Activated CD8-positive, alpha-beta memory T cell treated with anti-CD3 and anti-CD28 coated beads, Interleukin-2, amount 50 U/mL, for 1 hour (primary cell): ENCODE results near the gene PPARA.

Experiments
- DNase-seq: peaks from one replicate; pipeline ENCODE4 v3.0.0-alpha.2; 2020; ENCODE audit errors: extremely low read depth

The PPARA gene

GRCh38 chr22:46150034-46150654 is at the start of gene PPARA:
Gene PPARA, plus strand, starts transcription at chr22:46150526. Its CDS starts 47,858 bp downstream, at chr22:46198384.
- DNase-seq = peak; percentile 35

DNA sequence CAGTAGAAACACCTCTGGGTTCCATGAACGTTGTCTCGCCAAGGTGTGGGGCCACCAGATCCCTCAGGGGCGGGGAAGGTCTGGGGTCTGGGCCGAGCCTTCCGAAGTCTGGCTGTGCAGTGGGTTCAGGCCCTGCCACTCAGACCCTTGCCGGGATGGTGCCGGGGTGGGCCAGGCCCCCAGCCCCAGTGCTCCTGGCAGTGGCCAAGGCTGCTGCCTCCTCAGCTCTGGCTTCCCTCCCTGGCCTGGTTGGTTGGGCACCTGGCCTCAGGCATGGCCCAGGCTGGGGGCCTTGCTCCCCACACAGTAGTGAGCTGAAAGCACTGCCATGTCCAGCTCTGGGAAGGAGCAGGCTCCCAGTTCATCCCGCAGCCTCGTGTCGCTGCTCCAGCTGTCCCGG is 48.2 kb upstream of the PPARA start:
- no peak for DNase-seq

- DNase-seq = no peak
Observed at GRCh38 chr22:46102752-46103151, 47.6 kb upstream of the PPARA start.

DNA sequence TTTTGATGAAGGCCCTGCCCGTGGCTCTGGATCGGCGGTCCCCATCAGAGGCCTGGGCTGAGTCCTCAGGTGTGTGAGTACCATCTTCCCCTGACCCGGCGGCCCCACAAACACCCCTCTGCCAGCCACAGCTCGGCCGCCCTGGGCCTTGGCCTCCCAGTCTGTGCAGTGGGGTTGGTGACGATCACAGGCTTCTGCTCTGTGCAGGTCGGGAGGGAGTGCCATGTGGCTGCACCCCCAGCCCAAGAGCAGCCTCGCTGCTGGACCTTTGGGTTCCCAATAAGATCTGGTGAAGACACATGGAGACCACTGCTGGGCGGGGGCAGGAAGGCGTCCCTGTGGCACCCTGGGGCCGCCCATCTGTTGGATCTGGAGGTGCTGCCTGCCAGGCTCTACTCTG is 47.1 kb upstream of the PPARA start:
- DNase-seq = no peak

- DNase-seq = no peak
Observed at GRCh38 chr22:46103664-46104063, 46.7 kb upstream of the PPARA start.

GRCh38 chr22:46104170-46104880 is 46.0 kb upstream of the PPARA start:
- DNase-seq = no peak

DNA sequence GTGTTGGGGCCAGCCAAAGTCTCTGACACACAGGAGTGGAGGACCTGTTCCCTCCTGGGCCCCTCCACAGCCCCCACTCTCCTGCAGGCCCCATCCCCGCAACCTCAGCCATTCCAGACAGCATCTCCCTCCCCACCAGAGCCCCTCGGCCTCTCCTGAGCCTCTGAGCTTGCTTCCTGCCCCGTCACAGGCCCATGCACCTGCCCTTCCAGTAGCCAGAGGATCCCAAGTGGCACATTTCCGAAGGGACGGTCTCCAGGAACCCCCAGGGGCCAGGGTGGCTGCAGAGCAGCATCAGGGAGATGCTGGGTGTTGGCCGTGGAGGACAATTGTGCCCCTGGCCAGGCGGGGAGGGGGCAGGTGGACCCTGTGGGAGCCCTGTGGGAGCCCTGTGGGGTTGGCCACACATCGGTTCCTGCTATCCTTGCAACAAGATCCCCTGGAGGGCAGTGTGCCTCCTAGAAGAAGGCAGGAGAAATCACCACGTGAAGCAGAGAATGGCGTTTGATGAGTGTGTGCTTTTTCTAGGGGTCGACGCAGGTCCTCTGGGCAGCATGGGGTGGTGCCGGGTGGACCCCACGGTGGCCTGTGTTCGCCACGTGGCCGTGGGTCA is 45.3 kb upstream of the PPARA start:
- DNase-seq = no peak

DNA sequence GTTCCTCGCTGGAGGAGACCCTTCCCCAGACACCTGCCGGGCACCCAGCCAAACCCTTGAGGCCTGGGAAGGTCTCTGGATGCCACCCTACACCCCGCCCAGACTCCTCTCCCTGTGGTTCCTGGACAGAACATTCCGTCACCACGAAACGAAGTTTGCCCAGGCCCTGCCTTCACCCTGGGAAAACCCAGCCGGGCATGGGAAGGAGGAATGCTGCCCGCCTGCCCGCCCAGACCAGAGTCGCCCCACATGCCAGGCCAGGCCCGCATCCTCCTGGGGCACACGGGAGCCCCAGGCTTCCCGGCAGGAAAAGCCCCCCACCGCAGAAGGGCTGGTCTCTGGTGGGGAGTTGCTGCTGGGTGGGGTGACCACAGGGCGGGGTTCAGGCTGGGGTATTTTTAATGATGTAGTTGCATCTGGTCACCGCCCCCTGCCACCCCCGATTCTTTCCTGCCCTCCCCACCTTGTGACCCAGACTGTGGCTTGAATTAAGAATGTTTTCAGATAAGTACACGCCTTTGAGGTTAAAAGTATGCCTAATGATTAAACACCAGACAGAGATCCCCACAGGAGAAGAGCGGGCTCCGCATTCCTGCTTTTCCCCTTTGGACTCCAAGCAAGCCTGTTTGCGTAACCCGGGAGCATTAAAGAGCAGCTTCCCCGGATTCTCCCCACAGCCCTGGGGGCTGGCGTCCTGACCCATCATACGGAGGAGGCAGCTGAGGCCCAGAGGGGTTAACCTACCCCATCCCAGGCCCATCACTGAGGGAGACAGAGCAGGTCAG is 44.6 kb upstream of the PPARA start:
- no peak for DNase-seq

- no peak for DNase-seq
Observed at GRCh38 chr22:46106279-46107022, 43.9 kb upstream of the PPARA start.

DNA sequence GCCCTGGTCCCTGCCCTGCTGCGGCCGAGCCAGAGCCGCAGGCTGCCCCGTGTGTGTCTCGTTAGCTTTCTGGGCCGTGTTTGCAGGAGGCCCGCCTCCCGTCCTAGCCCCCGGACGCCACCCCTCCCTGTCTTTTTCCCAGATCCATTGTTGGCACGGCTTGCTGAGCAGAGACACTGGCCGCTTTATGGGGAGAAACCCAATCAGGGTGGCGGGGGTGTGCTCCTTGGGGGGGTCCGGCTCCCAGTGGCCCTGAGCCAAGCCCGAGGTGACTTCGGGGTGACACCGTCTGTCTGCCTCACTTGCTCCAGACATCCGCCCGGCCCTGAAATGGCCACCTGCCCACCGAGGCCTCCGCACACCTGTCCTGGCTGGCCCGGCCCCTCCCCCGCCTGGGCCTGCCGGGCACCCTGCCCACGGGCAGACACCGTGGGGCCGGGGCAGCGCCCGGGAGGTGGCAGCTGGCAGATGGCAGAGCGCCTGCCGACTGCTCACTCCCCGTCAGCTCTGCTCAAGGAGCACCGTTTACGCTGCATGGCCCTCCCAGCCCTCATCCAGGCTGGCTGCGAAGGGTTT is 43.1 kb upstream of the PPARA start:
- no peak for DNase-seq

DNA sequence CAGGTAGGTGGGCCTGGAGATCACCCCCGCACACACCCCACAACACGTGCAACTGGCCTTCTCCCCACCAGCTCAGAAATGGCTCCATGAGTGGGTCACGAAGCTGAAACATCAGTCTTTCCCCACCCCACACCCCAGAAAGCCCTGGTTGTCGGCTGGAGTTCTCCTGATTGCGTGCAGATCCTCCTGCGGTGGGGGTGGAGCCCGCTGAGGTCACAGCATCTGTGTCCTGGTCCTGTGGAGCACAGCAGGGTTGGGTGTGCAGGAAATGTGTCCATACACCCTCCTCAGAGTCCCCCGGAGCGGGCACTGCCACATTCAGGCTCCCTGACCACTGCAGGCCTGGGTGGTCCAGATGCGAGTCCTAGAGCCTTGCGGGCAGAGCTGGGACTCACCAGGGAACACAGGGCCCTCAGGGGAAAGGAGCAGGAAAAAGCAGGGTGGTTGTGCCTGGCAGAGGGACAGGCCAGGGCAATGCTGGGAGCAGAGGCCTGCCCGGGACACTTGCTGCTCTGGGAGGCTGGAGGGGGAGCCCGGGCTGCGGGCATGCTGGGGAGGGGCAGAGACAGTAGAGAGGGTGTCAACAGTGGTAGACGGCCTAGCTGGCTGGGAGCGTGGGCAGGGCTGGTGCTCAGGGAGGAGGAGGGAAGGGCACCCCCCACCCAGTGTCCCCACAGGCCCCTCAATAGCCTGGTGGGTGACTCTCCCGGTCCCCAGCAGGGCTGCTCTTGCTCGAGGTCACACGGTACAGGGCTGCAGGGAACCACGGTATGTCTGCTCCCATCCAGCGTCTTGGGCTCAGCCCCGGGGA is 42.4 kb upstream of the PPARA start:
- DNase-seq = no peak

GRCh38 chr22:46108564-46109473 is 41.5 kb upstream of the PPARA start:
- no peak for DNase-seq

GRCh38 chr22:46109474-46110003 is 40.8 kb upstream of the PPARA start:
- no peak for DNase-seq

DNA sequence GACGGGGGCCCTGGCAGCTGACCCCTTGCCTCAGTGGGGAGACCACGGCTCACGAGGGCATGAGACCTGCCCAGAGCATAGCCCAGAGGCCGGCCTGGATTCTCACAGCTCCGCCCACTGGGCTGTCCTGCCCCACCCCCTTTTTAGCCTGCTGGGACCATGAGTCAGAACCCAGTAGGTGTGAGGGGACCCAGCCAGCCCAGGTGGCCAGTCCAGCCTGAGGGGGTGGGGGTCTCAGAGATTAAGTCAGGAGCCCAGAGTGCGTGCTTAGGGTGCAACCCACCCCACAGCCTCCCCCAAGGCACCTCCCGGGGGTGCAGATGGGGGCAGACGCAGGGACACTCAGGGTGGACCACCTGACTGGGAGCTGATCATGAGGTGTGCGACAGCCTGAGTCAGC is 40.1 kb upstream of the PPARA start:
- no peak for DNase-seq

DNA sequence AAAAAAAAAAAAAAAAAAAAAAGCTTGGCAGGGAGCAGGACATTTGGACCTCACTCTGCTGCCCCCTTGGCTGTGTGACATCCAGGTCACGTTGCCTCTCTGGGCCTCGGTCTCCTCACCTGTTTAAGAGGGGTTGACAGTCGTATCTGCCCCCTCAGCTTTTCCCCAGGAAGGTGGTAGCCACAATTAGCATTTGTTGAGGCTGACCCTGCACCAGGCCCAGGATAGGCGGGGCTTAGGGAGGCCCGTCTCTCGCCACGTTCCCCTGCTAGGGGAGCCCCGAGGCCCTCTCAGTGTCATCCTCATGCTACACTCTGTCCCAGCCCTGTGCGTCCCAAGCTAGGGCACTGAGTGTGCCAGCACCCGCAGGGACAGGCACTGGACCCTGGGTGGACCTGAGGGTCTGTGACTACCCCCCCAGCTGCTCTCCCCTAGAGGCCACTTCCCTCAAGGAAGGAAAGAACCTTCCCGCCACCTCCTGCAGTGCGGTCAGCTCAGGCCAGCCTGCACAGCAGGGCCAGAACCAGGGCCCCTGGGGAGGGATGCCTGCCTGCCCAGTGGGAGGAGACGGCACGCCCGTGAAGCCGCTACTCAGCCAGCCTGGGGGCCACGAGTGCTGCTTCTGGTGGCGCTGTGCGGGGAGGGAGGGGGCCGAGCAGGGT is 38.5 kb upstream of the PPARA start:
- no peak for DNase-seq

GRCh38 chr22:46112405-46112804 is 37.9 kb upstream of the PPARA start:
- no peak for DNase-seq

GRCh38 chr22:46113110-46113909 is 37.0 kb upstream of the PPARA start:
- no peak for DNase-seq
